Neural cell (in vitro differentiated cells): ENCODE results near the gene DAND5.

ENCODE experiments used
- CTCF ChIP-seq: fragments of 450-650 bp; IDR thresholded peaks from 2 replicates; pipeline ENCODE4 v1.5.1; 2014; ENCODE audit warnings: antibody characterized with exemption, mild to moderate bottlenecking, moderate library complexity; ENCODE audit not compliant: poor library complexity, severe bottlenecking
- EP300 ChIP-seq: fragments of 450-650 bp; conservative IDR thresholded peaks from 2 replicates; pipeline ENCODE4 v1.6.1; 2014; ENCODE audit warnings: antibody characterized with exemption, mild to moderate bottlenecking, moderate library complexity; ENCODE audit not compliant: poor library complexity, severe bottlenecking
- EZH2 ChIP-seq: fragments of 200-600, 300-800 bp; shearing (Covaris generic), sonication (generic); IDR thresholded peaks from 2 replicates; pipeline ENCODE4 v1.6.1; 2014; ENCODE audit warnings: antibody characterized with exemption, low read length, borderline replicate concordance, mild to moderate bottlenecking; ENCODE audit not compliant: insufficient read depth, poor library complexity, severe bottlenecking
- POLR2AphosphoS5 ChIP-seq: IDR thresholded peaks from 2 replicates; pipeline ENCODE4 v1.6.1; 2012
- RAD21 ChIP-seq: fragments of 450-650 bp; conservative IDR thresholded peaks from 2 replicates; pipeline ENCODE4 v1.6.1; 2014; ENCODE audit warnings: antibody characterized with exemption, mild to moderate bottlenecking, moderate library complexity
- REST ChIP-seq: IDR thresholded peaks from 2 replicates; pipeline ENCODE4 v1.6.1; 2012; ENCODE audit warnings: borderline replicate concordance
- SMC3 ChIP-seq: fragments of 450-650 bp; conservative IDR thresholded peaks from 2 replicates; pipeline ENCODE4 v1.6.1; 2014; ENCODE audit warnings: antibody characterized with exemption, mild to moderate bottlenecking, moderate library complexity; ENCODE audit not compliant: poor library complexity
- TAF1 ChIP-seq: IDR thresholded peaks from 2 replicates; pipeline ENCODE4 v1.6.1; 2012; ENCODE audit warnings: low read depth

GRCh38 chr19:12939975-12940423, 29.4 kb upstream of the DAND5 start:
- no peak for TF ChIP-seq CTCF
- no peak for TF ChIP-seq RAD21
- no peak for TF ChIP-seq EP300
- TF ChIP-seq POLR2AphosphoS5: no peak
- TF ChIP-seq TAF1: no peak
- TF ChIP-seq SMC3: no peak
- no peak for TF ChIP-seq EZH2
- no peak for TF ChIP-seq REST
